Retinal pigment epithelial cell (primary cell): Measurements from ENCODE around the gene VRK3.
"Not testable (repeated sequence)": the region's sequence is repeated elsewhere in the genome, so short reads cannot be mapped to it uniquely, and the experiment has no call there.

Experiments used
- DNase-seq: peaks from one replicate; pipeline ENCODE4 v3.0.0-alpha.2; 2010; ENCODE audit warnings: low read depth
- H3K4me3 ChIP-seq: 2 replicates; pipeline ENCODE4 v1.5.1; 2011; ENCODE audit warnings: mild to moderate bottlenecking, low read length, control low read depth, moderate library complexity
- TF ChIP-seq, protein P1 (sequence below): conservative IDR thresholded peaks from 2 replicates; pipeline ENCODE4 v1.5.1; 2011; ENCODE audit warnings: low read depth, low read length, control low read depth, inconsistent platforms

The VRK3 gene

DNA sequence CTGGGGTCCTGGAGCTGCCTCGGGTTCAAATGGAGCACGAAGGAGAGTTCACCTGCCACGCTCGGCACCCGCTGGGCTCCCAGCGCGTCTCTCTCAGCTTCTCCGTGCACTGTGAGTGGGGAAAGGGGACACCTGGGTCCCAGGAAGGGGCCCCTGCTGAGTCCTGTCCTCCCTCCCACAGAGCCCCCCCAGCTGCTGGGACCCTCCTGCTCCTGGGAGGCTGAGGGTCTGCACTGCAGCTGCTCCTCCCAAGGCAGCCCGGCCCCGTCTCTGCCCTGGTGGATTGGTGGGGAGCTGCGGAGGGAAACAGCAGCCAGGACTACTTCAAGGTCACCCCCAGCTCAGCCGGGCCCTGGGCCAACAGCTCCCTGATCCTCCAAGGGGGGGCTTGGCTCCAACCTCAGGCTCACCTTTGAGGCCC lies 53.2 kb downstream of the VRK3 start:
- TF ChIP-seq, protein P1, sequence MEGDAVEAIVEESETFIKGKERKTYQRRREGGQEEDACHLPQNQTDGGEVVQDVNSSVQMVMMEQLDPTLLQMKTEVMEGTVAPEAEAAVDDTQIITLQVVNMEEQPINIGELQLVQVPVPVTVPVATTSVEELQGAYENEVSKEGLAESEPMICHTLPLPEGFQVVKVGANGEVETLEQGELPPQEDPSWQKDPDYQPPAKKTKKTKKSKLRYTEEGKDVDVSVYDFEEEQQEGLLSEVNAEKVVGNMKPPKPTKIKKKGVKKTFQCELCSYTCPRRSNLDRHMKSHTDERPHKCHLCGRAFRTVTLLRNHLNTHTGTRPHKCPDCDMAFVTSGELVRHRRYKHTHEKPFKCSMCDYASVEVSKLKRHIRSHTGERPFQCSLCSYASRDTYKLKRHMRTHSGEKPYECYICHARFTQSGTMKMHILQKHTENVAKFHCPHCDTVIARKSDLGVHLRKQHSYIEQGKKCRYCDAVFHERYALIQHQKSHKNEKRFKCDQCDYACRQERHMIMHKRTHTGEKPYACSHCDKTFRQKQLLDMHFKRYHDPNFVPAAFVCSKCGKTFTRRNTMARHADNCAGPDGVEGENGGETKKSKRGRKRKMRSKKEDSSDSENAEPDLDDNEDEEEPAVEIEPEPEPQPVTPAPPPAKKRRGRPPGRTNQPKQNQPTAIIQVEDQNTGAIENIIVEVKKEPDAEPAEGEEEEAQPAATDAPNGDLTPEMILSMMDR = no peak
- DNase-seq = no peak
- H3K4me3 ChIP-seq = no peak overlapping the region

DNA sequence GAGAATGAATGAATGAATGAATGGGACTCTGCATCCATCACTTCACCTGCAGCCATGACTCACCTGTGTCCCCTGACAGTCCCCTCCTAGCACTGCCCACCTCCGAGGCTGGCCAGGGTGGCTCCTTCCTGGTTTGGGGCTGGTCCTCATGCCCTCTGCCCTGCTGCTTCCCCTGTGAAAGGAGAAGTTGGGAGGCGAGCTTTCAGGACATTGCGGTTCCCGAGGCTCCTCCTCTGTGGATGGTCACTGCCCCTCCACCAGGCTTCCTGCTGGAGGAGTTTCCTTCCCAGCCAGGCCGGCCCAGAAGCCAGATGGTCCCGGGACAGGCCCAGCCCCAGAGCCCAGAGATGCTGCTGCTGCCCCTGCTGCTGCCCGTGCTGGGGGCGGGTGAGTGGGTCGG lies 55.8 kb downstream of the VRK3 start:
- not testable (repeated sequence) for DNase-seq, H3K4me3 ChIP-seq

DNA sequence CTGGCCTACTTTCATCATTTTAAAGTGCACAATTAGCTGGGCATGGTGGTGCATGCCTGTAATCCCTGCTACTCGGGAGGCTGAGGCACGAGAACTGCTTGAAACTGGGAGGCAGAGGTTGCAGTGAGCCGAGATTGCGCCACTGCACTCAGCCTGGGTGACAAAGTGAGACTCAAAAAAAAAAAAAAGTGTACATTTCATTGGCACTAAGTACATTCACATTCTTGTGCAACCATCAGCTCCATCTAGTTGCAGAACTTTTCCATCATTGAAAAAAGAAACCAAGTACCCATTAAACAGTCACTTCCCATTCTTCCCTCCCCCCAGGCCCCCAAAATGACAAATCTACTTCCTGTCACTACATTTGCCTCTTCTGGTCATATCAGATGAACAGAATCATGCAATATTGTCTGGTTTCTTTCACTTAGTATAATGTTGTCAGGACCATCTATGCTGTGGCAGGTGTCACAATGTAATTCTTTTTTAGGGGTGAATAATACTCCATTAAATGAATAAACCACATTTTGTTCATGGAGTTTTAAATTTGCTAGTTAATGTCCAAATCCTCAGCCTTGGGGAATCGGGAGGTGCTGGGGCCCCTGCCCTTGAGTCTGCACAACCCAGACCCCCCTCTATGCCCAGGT lies 56.8 kb downstream of the VRK3 start:
- TF ChIP-seq, protein P1 = no peak
- DNase-seq = no peak
- H3K4me3 ChIP-seq = no peak overlapping the region

DNA sequence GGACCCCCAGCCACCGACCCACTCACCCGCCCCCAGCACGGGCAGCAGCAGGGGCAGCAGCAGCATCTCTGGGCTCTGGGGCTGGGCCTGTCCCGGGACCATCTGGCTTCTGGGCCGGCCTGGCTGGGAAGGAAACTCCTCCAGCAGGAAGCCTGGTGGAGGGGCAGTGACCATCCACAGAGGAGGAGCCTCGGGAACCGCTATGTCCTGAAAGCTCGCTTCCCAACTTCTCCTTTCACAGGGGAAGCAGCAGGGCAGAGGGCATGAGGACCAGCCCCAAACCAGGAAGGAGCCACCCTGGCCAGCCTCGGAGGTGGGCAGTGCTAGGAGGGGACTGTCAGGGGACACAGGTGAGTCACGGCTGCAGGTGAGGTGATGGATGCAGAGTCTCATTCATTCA lies 64.2 kb downstream of the VRK3 start, which contains the start of gene SIGLEC11:
SIGLEC11 (minus strand) TSS at position 193 of the 400 bp plus-strand sequence; CDS start at position 102, 91 bp downstream.
- H3K4me3 ChIP-seq, DNase-seq: not testable (repeated sequence)

DNA sequence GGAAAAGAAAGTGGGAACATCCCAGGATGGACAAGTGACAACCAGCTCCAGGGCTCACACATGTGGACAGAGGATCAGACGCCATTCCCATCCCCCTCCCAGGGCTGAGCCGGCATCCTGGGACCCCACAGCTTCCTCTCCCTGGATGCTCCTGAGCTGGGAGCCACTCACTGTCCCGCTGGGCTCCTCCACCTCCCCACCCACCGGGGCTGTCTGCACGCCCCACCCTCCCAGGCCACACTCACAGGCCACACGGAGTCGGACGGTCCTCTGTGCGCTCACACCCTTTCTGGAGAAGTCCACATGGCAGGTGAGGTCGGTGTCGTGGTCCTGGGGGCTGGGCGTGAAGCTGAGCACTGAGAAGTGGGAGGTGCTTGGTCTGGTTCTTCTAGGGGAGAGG lies 65.3 kb downstream of the VRK3 start:
- not testable (repeated sequence) for H3K4me3 ChIP-seq, DNase-seq

DNA sequence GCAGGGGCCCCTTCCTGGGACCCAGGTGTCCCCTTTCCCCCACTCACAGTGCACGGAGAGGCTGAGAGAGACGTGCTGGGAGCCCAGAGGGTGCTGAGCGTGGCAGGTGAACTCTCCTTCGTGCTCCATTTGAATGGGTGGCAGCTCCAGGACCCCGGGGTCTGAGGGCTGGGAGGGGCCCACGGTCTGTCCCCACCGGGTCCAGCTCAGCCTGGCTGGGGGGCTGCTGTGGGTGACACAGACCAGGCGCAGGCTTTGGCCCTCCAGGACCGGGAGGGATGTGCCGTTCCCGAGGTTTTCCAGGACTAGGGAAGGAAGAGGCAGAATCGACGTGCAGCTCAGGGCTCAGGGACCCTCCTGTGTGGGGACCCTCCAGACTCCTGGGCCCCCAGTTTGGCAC lies 66.6 kb downstream of the VRK3 start:
- DNase-seq, H3K4me3 ChIP-seq: not testable (repeated sequence)

- not testable (repeated sequence) for DNase-seq, H3K4me3 ChIP-seq
These were observed 67.0 kb downstream of the VRK3 start for GRCh38 chr19:49958144-49958543.

GRCh38 chr19:49957262-49957915 lies 67.8 kb downstream of the VRK3 start:
- DNase-seq = no peak
- TF ChIP-seq, protein P1 = no peak
- no peak overlapping the region for H3K4me3 ChIP-seq

DNA sequence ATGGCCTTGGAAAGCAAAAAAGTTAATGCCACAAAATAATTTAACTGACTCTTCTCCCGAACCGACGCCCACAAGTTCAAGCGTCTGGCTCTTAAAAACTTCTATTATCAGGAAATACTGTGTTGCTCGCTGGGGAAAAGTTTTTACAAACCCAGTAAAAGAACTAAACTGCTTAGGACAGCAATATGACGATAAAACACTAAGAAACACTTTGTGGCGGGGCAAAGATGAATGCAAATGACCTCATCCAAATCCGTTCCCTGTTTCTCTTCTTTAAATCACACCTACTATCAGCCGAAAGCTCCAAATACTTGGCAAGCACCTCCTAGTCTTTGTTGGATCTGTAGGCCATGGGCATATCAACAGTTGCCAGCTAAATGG lies 69.1 kb downstream of the VRK3 start:
- TF ChIP-seq, protein P1 = no peak
- no peak for DNase-seq
- no peak overlapping the region for H3K4me3 ChIP-seq

DNA sequence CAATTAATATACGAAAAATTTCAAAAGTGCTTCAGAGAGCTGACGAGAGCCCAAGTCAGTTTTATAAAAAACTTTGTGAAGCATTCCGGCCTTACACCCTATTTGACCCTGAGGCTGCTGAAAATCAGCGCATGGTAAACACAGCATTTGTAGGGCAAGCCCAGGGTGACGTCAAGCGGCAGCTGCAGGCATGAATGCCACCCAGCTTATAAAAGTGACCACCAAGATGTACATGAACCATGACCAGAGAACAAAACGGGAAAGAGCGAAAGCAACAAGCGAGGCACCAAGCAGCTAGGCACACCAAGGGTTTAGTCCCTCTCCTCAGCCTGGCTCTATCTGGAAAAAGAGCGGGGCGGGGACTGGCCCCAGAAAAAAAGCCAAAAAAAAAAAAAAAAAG lies 70.2 kb downstream of the VRK3 start:
- no peak overlapping the region for H3K4me3 ChIP-seq
- no peak for DNase-seq
- TF ChIP-seq, protein P1 = no peak
